HG02763 (cell line): Measurements from ENCODE around the gene PSKH1.
"Not testable (repeated sequence)": the region's sequence is repeated elsewhere in the genome, so short reads cannot be mapped to it uniquely, and the experiment has no call there.

ENCODE experiments used
- ATAC-seq: cut with Tn5 transposase; IDR thresholded peaks from one replicate; pipeline ENCODE4 v1.9.1; 2021; ENCODE audit warnings: mild to moderate bottlenecking, moderate library complexity; ENCODE audit not compliant: unreplicated experiment

The PSKH1 gene

GRCh38 chr16:67937713-67938112 lies 44.7 kb downstream of the PSKH1 start:
- ATAC-seq: not testable (repeated sequence)

GRCh38 chr16:67939507-67940445 lies 46.7 kb downstream of the PSKH1 start:
- ATAC-seq: no peak

GRCh38 chr16:67940446-67941089 lies 47.5 kb downstream of the PSKH1 start:
- no peak for ATAC-seq

GRCh38 chr16:67941469-67942199 lies 48.6 kb downstream of the PSKH1 start:
- no peak for ATAC-seq

GRCh38 chr16:67942200-67942509 lies 49.1 kb downstream of the PSKH1 start:
- ATAC-seq: no peak

- no peak for ATAC-seq
Measured at GRCh38 chr16:67942510-67943255, 49.6 kb downstream of the PSKH1 start.

GRCh38 chr16:67943256-67943618 lies 50.2 kb downstream of the PSKH1 start:
- ATAC-seq: no peak

- no peak for ATAC-seq
Measured at GRCh38 chr16:67943619-67944504, 50.8 kb downstream of the PSKH1 start, which contains the start of gene LCAT. TSS of gene LCAT (minus strand) at chr16:67944120. CDS start at chr16:67944101, 19 bp downstream.

GRCh38 chr16:67944690-67945391 lies 51.8 kb downstream of the PSKH1 start:
- no peak for ATAC-seq

GRCh38 chr16:67945392-67945933 lies 52.4 kb downstream of the PSKH1 start:
- no peak for ATAC-seq

- no peak for ATAC-seq
Measured at GRCh38 chr16:67946128-67946569, 53.1 kb downstream of the PSKH1 start.

GRCh38 chr16:67946966-67947558 lies 54.0 kb downstream of the PSKH1 start:
- no peak for ATAC-seq

GRCh38 chr16:67948015-67948414 lies 55.0 kb downstream of the PSKH1 start:
- no peak for ATAC-seq

- ATAC-seq: no peak
Measured at GRCh38 chr16:67949645-67950044, 56.6 kb downstream of the PSKH1 start.

- no peak for ATAC-seq
Measured at GRCh38 chr16:67950335-67950843, 57.3 kb downstream of the PSKH1 start.

GRCh38 chr16:67951485-67951884 lies 58.4 kb downstream of the PSKH1 start:
- no peak for ATAC-seq

GRCh38 chr16:67953641-67954375 lies 60.8 kb downstream of the PSKH1 start:
- no peak for ATAC-seq
